ENCODE data around the gene TOP3A. TPM values are rescaled to one million over a fixed set of nuclear protein-coding genes. Genes with fewer than 3 reads are reported as not detected.
A peak's percentile ranks its signal among the peaks of the same experiment; 100 is the strongest.

The TOP3A gene
- total RNA-seq, 1 experiment from 2014 or later, result 73.7 TPM

GRCh38 chr17:18326039-18326438 lies 11.2 kb upstream of the TOP3A start:
- Mint-ChIP-seq H3K27ac (ENCODE audit: unreplicated experiment) (no peak overlapping the region), H3K27me3 (ENCODE audit: insufficient read depth, unreplicated experiment) (no peaks in the 10 kb centered on the region), H3K9me3 (ENCODE audit: unreplicated experiment) (no peaks in the 10 kb centered on the region), H3K36me3 (ENCODE audit: insufficient read depth, unreplicated experiment) (peaks cover 78% of the 10 kb centered on the region), H3K4me3 (ENCODE audit: unreplicated experiment) (no peak overlapping the region), H3K4me1 (ENCODE audit: low read depth, unreplicated experiment) (no peaks in the 10 kb centered on the region)
- BruUV-seq (replicated peaks), result no TSS peak
- peaks cover 8% of the 10 kb centered on the region for H3K36me3 ChIP-seq (ENCODE audit: control insufficient read depth, insufficient read depth, low read length)
- ChIA-PET CTCF (no interaction called here), POLR2A (no interaction called here)
- H3K4me1 ChIP-seq, result no peaks in the 10 kb centered on the region
- no peak for DNase-seq
- no peaks in the 10 kb centered on the region for H3K27me3 ChIP-seq (replicated peaks; ENCODE audit: control insufficient read depth, insufficient read depth, low read length)
- TF ChIP-seq CTCF (IDR thresholded peaks at IDR 0.05; ENCODE audit: insufficient read depth in 1 of 2, low read depth in 1 of 2, low read length in 1 of 2, severe bottlenecking in 1 of 2, unreplicated experiment in 1 of 2), result no peak
- H3K9me3 ChIP-seq, result no peaks in the 10 kb centered on the region
- H3K4me3 ChIP-seq (ENCODE audit: low read depth, low read length), result no peak overlapping the region
- intact Hi-C loops (cut with micrococcal nuclease; ENCODE audit: unreplicated experiment), result no loop called here

- no peak overlapping the region for H3K4me3 Mint-ChIP-seq (ENCODE audit: unreplicated experiment)
- Histone ChIP-seq H3K4me1 (no peaks in the 10 kb centered on the region), H3K4me3 (ENCODE audit: low read depth, low read length) (no peak overlapping the region), H3K36me3 (ENCODE audit: control insufficient read depth, insufficient read depth, low read length) (peaks cover 9% of the 10 kb centered on the region), H3K9me3 (no peaks in the 10 kb centered on the region), H3K27me3 (replicated peaks; ENCODE audit: control insufficient read depth, insufficient read depth, low read length) (no peaks in the 10 kb centered on the region)
- intact Hi-C loops (cut with micrococcal nuclease; ENCODE audit: unreplicated experiment), result loop anchor here (2.0 kb wide), 1 partner anchor 76 kb away; no protein-coding TSS in a partner anchor
- no peaks in the 10 kb centered on the region for H3K9me3 Mint-ChIP-seq (ENCODE audit: unreplicated experiment)
- DNase-seq, result no peak
- ChIA-PET CTCF (interaction anchor here (0.9 kb wide), 1 partner anchor 69 kb away, joined by 3 read pairs; no protein-coding TSS in a partner anchor), POLR2A (no interaction called here)
- H3K27ac Mint-ChIP-seq (ENCODE audit: unreplicated experiment), result no peak overlapping the region
- TF ChIP-seq CTCF (IDR thresholded peaks at IDR 0.05; ENCODE audit: insufficient read depth in 1 of 2, low read depth in 1 of 2, low read length in 1 of 2, severe bottlenecking in 1 of 2, unreplicated experiment in 1 of 2), result peak in 1 of 2 experiments; percentile 22
- H3K4me1 Mint-ChIP-seq (ENCODE audit: low read depth, unreplicated experiment), result no peaks in the 10 kb centered on the region
- no TSS peak for BruUV-seq (replicated peaks)
- H3K27me3 Mint-ChIP-seq (ENCODE audit: insufficient read depth, unreplicated experiment), result no peaks in the 10 kb centered on the region
- H3K36me3 Mint-ChIP-seq (ENCODE audit: insufficient read depth, unreplicated experiment), result peaks cover 79% of the 10 kb centered on the region
Observed at GRCh38 chr17:18324140-18325050, 9.6 kb upstream of the TOP3A start.

GRCh38 chr17:18323507-18324139 lies 8.8 kb upstream of the TOP3A start:
- Histone ChIP-seq H3K27me3 (replicated peaks; ENCODE audit: control insufficient read depth, insufficient read depth, low read length) (no peaks in the 10 kb centered on the region), H3K9me3 (no peaks in the 10 kb centered on the region), H3K4me1 (no peaks in the 10 kb centered on the region), H3K36me3 (ENCODE audit: control insufficient read depth, insufficient read depth, low read length) (peaks cover 9% of the 10 kb centered on the region), H3K4me3 (ENCODE audit: low read depth, low read length) (no peak overlapping the region)
- no peak for TF ChIP-seq CTCF (IDR thresholded peaks at IDR 0.05; ENCODE audit: insufficient read depth in 1 of 2, low read depth in 1 of 2, low read length in 1 of 2, severe bottlenecking in 1 of 2, unreplicated experiment in 1 of 2)
- Mint-ChIP-seq H3K36me3 (ENCODE audit: insufficient read depth, unreplicated experiment) (peaks cover 75% of the 10 kb centered on the region), H3K9me3 (ENCODE audit: unreplicated experiment) (no peaks in the 10 kb centered on the region), H3K27me3 (ENCODE audit: insufficient read depth, unreplicated experiment) (no peaks in the 10 kb centered on the region), H3K4me1 (ENCODE audit: low read depth, unreplicated experiment) (peaks cover 5% of the 10 kb centered on the region), H3K27ac (ENCODE audit: unreplicated experiment) (no peak overlapping the region), H3K4me3 (ENCODE audit: unreplicated experiment) (no peak overlapping the region)
- DNase-seq, result no peak
- ChIA-PET POLR2A (no interaction called here), CTCF (no interaction called here)
- intact Hi-C loops (cut with micrococcal nuclease; ENCODE audit: unreplicated experiment), result loop anchor here (2.0 kb wide), 1 partner anchor 75 kb away; no protein-coding TSS in a partner anchor
- no TSS peak for BruUV-seq (replicated peaks)

Measured in Caco-2 (cell line).